Breast epithelium (tissue), 4 donors: Measurements from ENCODE around the gene FXYD7. TPM values are rescaled to one million over a fixed set of nuclear protein-coding genes. Genes with fewer than 3 reads are reported as not detected.
"Not testable (repeated sequence)": the region's sequence is repeated elsewhere in the genome, so short reads cannot be mapped to it uniquely, and the experiment has no call there.

ENCODE experiments used
- DNase-seq, 2 donors: peaks; one replicate each; pipeline ENCODE4 v3.0.0-alpha.2; 2019; ENCODE audit warnings: low spot score in 2 of 2
- H3K27ac ChIP-seq, 2 donors: fragments of 200-600 bp; sonication (generic) in 1 of 2; one replicate each; pipeline ENCODE4 v1.5.1; 2016 to 2019; ENCODE audit warnings: mild to moderate bottlenecking in 1 of 2
- H3K27me3 ChIP-seq, 2 donors: fragments of 200-600 bp; sonication (generic) in 1 of 2; one replicate each; pipeline versions ENCODE4 v1.5.1 to v1.6.0; 2017 to 2019; ENCODE audit warnings: control low read depth in 1 of 2, mild to moderate bottlenecking in 1 of 2
- H3K36me3 ChIP-seq: fragments of 200-600 bp; one replicate; pipeline ENCODE4 v1.5.1; 2019
- H3K4me1 ChIP-seq, 2 donors: fragments of 200-600 bp; sonication (generic); one replicate each; pipeline ENCODE4 v1.5.1; 2016 to 2019; ENCODE audit warnings: control low read depth in 1 of 2
- H3K4me3 ChIP-seq, 3 donors: fragments of 200-600 bp; sonication (generic); 1 replicate in 2 of 3; 2 replicates in 1 of 3; pipeline ENCODE4 v1.5.1; 2016 to 2019; ENCODE audit warnings: mild to moderate bottlenecking in 3 of 3, moderate library complexity in 2 of 3
- H3K9me3 ChIP-seq, 2 donors: fragments of 200-600 bp; sonication (generic) in 1 of 2; one replicate each; pipeline ENCODE4 v1.5.1; 2016 to 2019; ENCODE audit warnings: control low read depth in 1 of 2
- POLR2A ChIP-seq: fragments of 450-650 bp; IDR thresholded peaks from one replicate; pipeline ENCODE4 v1.6.1; 2016; ENCODE audit warnings: antibody characterized with exemption, mild to moderate bottlenecking, moderate library complexity
- POLR2AphosphoS5 ChIP-seq, 3 donors: sonication (generic); formaldehyde crosslinking; IDR thresholded peaks; one replicate each; pipeline ENCODE4 v1.6.1; 2017; ENCODE audit warnings: antibody characterized with exemption in 3 of 3
- intact Hi-C: fragments of 100-400 bp; cut with DNase I; formaldehyde crosslinking; loops from one replicate; pipeline ENCODE4 v1.15.1; 2023; ENCODE audit warnings: low total_unique reads
- total RNA-seq, 3 donors: library from RNA; depleted of rRNA; stranded (reverse); fragments of >200 nt; gene quantifications; one replicate each; pipeline ENCODE4 v1.1.0, GENCODE V29; 2016
- TF ChIP-seq, protein P1 (sequence below), 3 donors: fragments of 450-650 bp; IDR thresholded peaks; one replicate each; pipeline ENCODE4 v1.5.1; 2016 to 2017; ENCODE audit warnings: antibody characterized with exemption in 3 of 3, mild to moderate bottlenecking in 3 of 3, moderate library complexity in 3 of 3

The FXYD7 gene
- total RNA-seq, 3 donors from 2014 or later: not detected

- intact Hi-C loops: no loop called here
- peaks cover 13 to 36% of the 10 kb centered on the region in 2 donors for H3K4me1 ChIP-seq
- no peak for DNase-seq
- no peaks in the 10 kb centered on the region for H3K27me3 ChIP-seq
- no peaks in the 10 kb centered on the region for H3K9me3 ChIP-seq
- H3K36me3 ChIP-seq: no peaks in the 10 kb centered on the region
- TF ChIP-seq POLR2A (no peak), POLR2AphosphoS5 (IDR thresholded peaks at IDR 0.05) (no peak)
- TF ChIP-seq, protein P1, sequence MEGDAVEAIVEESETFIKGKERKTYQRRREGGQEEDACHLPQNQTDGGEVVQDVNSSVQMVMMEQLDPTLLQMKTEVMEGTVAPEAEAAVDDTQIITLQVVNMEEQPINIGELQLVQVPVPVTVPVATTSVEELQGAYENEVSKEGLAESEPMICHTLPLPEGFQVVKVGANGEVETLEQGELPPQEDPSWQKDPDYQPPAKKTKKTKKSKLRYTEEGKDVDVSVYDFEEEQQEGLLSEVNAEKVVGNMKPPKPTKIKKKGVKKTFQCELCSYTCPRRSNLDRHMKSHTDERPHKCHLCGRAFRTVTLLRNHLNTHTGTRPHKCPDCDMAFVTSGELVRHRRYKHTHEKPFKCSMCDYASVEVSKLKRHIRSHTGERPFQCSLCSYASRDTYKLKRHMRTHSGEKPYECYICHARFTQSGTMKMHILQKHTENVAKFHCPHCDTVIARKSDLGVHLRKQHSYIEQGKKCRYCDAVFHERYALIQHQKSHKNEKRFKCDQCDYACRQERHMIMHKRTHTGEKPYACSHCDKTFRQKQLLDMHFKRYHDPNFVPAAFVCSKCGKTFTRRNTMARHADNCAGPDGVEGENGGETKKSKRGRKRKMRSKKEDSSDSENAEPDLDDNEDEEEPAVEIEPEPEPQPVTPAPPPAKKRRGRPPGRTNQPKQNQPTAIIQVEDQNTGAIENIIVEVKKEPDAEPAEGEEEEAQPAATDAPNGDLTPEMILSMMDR (IDR thresholded peaks at IDR 0.05): no peak
- H3K4me3 ChIP-seq: peak overlapping the region in 1 of 3 donors; percentile 75
- peak overlapping the region; percentile 86 to 97 for H3K27ac ChIP-seq
Measured at GRCh38 chr19:35125270-35125717, 17.8 kb upstream of the FXYD7 start.

DNA sequence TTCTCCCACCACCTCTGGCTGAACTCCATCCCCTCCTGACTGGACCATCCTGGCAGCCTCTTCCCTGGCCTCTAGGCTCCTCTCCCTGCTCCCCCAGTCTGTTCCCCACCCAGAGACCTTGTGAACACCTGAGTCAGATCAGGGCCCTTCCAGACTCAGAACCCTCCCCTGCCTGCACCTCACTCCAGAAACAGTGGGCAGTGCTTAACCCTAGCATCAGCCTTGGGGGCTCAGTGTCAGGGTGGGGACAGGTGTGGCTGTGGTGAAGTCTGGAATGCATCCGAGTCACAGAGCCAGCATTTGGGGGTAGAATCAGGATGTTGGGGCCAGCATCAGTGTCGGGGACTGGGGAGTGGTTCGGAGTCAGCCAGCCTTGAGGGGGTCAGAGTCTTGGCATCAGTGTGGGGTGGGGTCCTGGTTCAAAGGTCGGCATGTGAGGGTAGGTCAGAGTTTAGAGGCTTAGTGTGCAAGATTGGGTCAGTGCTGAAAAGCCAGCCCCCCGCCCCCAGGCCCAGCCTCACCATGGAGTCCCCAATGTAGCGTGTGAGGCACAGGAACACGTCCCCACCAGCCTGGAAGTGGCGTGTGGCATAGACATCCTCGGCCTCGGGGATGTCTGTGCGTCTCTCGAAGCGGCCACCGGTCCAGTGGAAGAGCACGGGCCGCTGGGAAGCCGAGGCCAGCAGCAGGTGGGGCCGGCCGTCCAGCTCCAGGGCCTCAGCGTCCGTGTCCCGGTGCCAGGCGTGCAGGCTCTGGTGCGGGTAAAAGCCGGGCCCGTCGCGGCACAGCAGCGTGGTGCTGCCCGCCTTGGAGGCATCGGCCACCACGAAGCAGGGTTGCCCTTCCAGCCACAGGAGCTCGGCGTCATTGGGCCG is 17.1 kb upstream of the FXYD7 start:
- peaks cover 13 to 30% of the 10 kb centered on the region in 2 donors for H3K4me1 ChIP-seq
- peak overlapping the region; percentile 86 to 97 for H3K27ac ChIP-seq
- peak overlapping the region in 2 of 3 donors; percentile 15 to 44 for H3K4me3 ChIP-seq
- intact Hi-C loops: no loop called here
- DNase-seq: no peak
- H3K27me3 ChIP-seq: no peaks in the 10 kb centered on the region
- TF ChIP-seq POLR2A: no peak
- TF ChIP-seq, protein P1 (IDR thresholded peaks at IDR 0.05): no peak
- no peak for TF ChIP-seq POLR2AphosphoS5 (IDR thresholded peaks at IDR 0.05)
- no peaks in the 10 kb centered on the region for H3K9me3 ChIP-seq
- no peaks in the 10 kb centered on the region for H3K36me3 ChIP-seq

DNA sequence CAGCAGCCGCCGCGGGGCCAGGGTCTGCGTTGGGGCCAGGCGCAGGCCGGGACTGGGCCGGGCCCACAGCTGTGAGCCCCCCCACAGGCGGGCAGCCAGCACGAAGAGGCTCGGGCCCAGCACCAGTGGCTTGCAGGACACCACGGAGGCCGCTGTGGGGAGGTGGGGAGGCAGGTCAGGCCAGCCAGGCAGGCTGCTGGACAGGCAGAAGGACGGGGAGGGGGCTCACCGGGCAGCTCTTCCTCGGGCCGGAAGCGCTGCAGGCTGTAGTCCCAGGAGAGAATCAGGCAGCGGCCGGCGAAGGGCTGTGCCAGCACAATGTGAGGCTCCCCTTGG is 16.5 kb upstream of the FXYD7 start:
- DNase-seq: no peak
- Histone ChIP-seq H3K27me3 (no peaks in the 10 kb centered on the region), H3K36me3 (no peaks in the 10 kb centered on the region), H3K9me3 (no peaks in the 10 kb centered on the region), H3K4me1 (peaks cover 13 to 30% of the 10 kb centered on the region in 2 donors), H3K27ac (peak overlapping the region; percentile 19 to 97), H3K4me3 (peak overlapping the region in 2 of 3 donors; percentile 15 to 44)
- TF ChIP-seq, protein P1 (IDR thresholded peaks at IDR 0.05): no peak
- TF ChIP-seq POLR2A (no peak), POLR2AphosphoS5 (IDR thresholded peaks at IDR 0.05) (no peak)
- intact Hi-C loops: no loop called here

DNA sequence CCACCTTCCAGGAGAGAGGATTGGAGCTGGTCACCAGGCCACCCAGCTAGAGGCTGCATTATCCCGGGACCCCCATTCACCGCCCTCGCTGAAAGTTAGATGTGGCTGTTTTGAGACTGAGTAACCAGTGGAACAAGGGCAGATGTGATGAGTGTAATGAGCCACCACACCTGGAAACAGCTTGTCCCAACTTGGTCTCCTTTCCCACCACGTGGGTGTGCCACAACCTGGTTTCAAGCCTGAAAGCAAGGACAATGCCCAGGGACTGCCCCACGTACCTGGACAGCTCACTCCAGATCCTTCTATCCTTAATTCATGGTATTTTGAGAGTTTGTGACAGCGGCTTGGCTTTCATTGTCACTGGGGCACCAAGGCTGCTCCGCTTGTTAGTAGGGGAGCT is 15.2 kb upstream of the FXYD7 start:
- peak overlapping the region in 1 of 2 donors; percentile 12 for H3K27ac ChIP-seq
- H3K9me3 ChIP-seq: no peaks in the 10 kb centered on the region
- no peak for DNase-seq
- H3K27me3 ChIP-seq: no peaks in the 10 kb centered on the region
- H3K36me3 ChIP-seq: no peaks in the 10 kb centered on the region
- TF ChIP-seq, protein P1 (IDR thresholded peaks at IDR 0.05): no peak
- TF ChIP-seq POLR2AphosphoS5 (IDR thresholded peaks at IDR 0.05) (no peak), POLR2A (no peak)
- no peak overlapping the region for H3K4me3 ChIP-seq
- peaks cover 13 to 24% of the 10 kb centered on the region in 2 donors for H3K4me1 ChIP-seq
- intact Hi-C loops: no loop called here

DNA sequence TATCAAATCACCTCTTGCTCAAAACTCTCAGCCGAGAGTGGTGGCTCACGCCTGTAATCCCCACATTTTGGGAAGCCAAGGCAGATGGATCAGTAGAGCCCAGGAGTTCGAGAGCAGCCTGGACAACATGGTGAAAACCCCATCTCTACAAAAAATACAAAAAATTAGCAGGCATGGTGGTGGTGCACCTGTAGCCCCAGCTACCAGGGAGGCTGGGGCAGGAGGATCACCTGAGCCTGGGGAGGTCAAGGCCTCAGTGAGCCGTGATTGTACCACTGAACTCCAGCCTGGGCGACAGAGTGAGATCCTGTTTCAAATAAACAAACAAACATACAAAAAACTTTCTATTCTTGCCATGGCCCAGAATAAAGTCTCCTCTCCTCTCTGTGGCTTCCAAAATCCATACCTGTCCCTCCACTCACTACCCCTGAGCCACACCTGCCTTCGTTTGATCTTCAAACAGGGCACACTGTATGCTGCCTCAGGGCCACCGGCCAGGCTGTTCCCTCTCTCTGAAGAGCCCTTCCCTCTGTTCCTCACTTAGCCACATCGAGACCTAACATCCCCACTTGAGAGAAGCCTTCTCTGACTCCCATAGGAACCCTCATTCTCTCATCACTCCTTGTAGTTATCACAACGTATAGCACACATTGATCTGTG is 14.5 kb upstream of the FXYD7 start:
- Histone ChIP-seq H3K27ac (no peak overlapping the region), H3K9me3 (no peaks in the 10 kb centered on the region), H3K4me3 (no peak overlapping the region), H3K4me1 (peaks cover 11 to 19% of the 10 kb centered on the region in 2 donors), H3K36me3 (no peaks in the 10 kb centered on the region), H3K27me3 (no peaks in the 10 kb centered on the region)
- no peak for TF ChIP-seq POLR2AphosphoS5 (IDR thresholded peaks at IDR 0.05)
- TF ChIP-seq, protein P1 (IDR thresholded peaks at IDR 0.05): no peak
- no peak for TF ChIP-seq POLR2A
- no peak for DNase-seq
- intact Hi-C loops: no loop called here

- DNase-seq, H3K9me3 ChIP-seq, H3K27ac ChIP-seq, H3K4me3 ChIP-seq, H3K27me3 ChIP-seq, H3K36me3 ChIP-seq, H3K4me1 ChIP-seq: not testable (repeated sequence)
- intact Hi-C loops: loop anchor here (5.0 kb wide), 1 partner anchor 62 kb away; no protein-coding TSS in a partner anchor
Measured at GRCh38 chr19:35129724-35130274, 13.3 kb upstream of the FXYD7 start.
